Gastroesophageal sphincter (tissue), 4 donors: ENCODE results near the gene SNX9. TPM values are rescaled to one million over a fixed set of nuclear protein-coding genes. Genes with fewer than 3 reads are reported as not detected.

Source experiments
- ATAC-seq: fragments of 150-250 bp; one replicate; pipeline ENCODE4 v1.9.1; 2016; ENCODE audit warnings: mild to moderate bottlenecking, moderate library complexity
- H3K27ac ChIP-seq, 4 donors: fragments of 200-600 bp; sonication (generic) in 3 of 4; 1 replicate in 3 of 4; 2 replicates in 1 of 4; pipeline ENCODE4 v1.5.1; 2016 to 2019
- H3K27me3 ChIP-seq: fragments of 200-600 bp; sonication (generic); one replicate; pipeline ENCODE4 v1.5.1; 2019
- H3K36me3 ChIP-seq, 2 donors: fragments of 200-600 bp; sonication (generic); one replicate each; pipeline ENCODE4 v1.5.1; 2019; ENCODE audit warnings: control low read depth in 1 of 2
- H3K4me1 ChIP-seq, 3 donors: fragments of 200-600 bp; sonication (generic); 1 replicate in 2 of 3; 2 replicates in 1 of 3; pipeline ENCODE4 v1.5.1; 2016 to 2019; ENCODE audit warnings: control low read depth in 2 of 3
- H3K4me3 ChIP-seq, 2 donors: fragments of 200-600 bp; sonication (generic); one replicate each; pipeline ENCODE4 v1.5.1; 2019; ENCODE audit warnings: mild to moderate bottlenecking in 1 of 2, moderate library complexity in 1 of 2
- H3K9me3 ChIP-seq, 3 donors: fragments of 200-600 bp; sonication (generic); one replicate each; pipeline ENCODE4 v1.5.1; 2017 to 2019; ENCODE audit warnings: control low read depth in 2 of 3
- EP300 ChIP-seq: sonication (generic); formaldehyde crosslinking; IDR thresholded peaks from one replicate; pipeline ENCODE4 v1.6.1; 2017; ENCODE audit warnings: antibody characterized with exemption, mild to moderate bottlenecking
- POLR2A ChIP-seq, 2 donors: fragments of 450-650 bp; IDR thresholded peaks; one replicate each; pipeline ENCODE4 v1.6.1; 2017; ENCODE audit warnings: antibody characterized with exemption in 2 of 2, mild to moderate bottlenecking in 2 of 2, moderate library complexity in 1 of 2
- POLR2AphosphoS5 ChIP-seq: sonication (generic); formaldehyde crosslinking; IDR thresholded peaks from one replicate; pipeline ENCODE4 v1.6.1; 2017; ENCODE audit warnings: antibody characterized with exemption
- WGBS, 2 donors: methylation state at CpG; one replicate each; pipeline ENCODE4 v1.1.5; 2018; ENCODE audit warnings: low coverage in 1 of 2; 5-methylcytosine and 5-hydroxymethylcytosine counted together
- total RNA-seq, 4 donors: library from RNA; depleted of rRNA; stranded (reverse); fragments of >200 nt; gene quantifications; one replicate each; pipeline ENCODE4 v1.1.0, GENCODE V29; 2016
- TF ChIP-seq, protein P1 (sequence below), 4 experiments: fragments of 200-600 bp in 2 of 4; fragments of 450-650 bp in 2 of 4; sonication (generic) in 1 of 4; IDR thresholded peaks; one replicate each; pipeline ENCODE4 v1.5.1; 2017 to 2019; ENCODE audit warnings: antibody characterized with exemption in 4 of 4, mild to moderate bottlenecking in 2 of 4, moderate library complexity in 2 of 4

SNX9 gene
- total RNA-seq, 4 donors from 2014 or later, result 68.3 to 101 (median 85.0) TPM

DNA sequence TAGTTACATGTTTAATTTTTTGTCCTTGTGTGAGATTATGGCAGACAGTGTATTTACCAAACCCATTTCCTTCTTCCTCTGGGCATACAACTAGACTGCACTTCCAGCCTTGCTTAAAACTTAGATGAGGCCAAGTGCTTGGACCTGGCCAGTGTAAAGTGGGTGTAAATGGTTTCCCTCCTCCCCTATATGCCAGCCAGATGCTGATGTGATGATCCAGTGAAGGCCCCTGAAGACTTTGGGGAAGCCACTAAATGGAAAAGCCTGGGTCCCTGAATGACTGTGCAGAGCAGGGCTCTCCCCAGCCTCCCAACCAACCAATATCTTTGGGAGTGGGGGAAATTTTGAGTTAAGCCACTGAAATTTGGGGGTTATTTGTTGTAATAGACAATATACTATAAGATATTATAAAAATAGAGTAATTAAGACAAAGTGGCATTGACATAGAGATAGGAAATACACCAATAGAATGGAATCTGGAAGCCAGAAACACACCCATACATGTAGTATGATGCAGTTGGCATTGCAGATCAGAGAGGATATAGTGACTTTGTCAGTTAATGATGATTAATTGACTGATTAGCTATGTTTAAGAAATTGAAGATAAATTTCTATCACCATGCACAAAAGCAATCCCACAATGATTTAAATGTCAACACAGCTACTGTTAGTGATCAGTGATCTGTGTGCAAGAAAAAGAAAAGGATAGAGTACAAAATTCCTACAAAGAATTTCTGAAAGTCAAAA is 10.4 kb upstream of the SNX9 start:
- H3K36me3 ChIP-seq, result no peaks in the 10 kb centered on the region
- H3K27ac ChIP-seq, result peak overlapping the region; percentile 35 to 78 (median 65)
- H3K4me1 ChIP-seq, result peaks cover 7 to 30% (median 14%) of the 10 kb centered on the region in 3 donors
- H3K27me3 ChIP-seq, result no peaks in the 10 kb centered on the region
- H3K4me3 ChIP-seq, result no peak overlapping the region
- peaks cover 0 to 8% (median 0%) of the 10 kb centered on the region in 3 donors for H3K9me3 ChIP-seq
- no peak for ATAC-seq
- TF ChIP-seq, protein P1, sequence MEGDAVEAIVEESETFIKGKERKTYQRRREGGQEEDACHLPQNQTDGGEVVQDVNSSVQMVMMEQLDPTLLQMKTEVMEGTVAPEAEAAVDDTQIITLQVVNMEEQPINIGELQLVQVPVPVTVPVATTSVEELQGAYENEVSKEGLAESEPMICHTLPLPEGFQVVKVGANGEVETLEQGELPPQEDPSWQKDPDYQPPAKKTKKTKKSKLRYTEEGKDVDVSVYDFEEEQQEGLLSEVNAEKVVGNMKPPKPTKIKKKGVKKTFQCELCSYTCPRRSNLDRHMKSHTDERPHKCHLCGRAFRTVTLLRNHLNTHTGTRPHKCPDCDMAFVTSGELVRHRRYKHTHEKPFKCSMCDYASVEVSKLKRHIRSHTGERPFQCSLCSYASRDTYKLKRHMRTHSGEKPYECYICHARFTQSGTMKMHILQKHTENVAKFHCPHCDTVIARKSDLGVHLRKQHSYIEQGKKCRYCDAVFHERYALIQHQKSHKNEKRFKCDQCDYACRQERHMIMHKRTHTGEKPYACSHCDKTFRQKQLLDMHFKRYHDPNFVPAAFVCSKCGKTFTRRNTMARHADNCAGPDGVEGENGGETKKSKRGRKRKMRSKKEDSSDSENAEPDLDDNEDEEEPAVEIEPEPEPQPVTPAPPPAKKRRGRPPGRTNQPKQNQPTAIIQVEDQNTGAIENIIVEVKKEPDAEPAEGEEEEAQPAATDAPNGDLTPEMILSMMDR (IDR thresholded peaks at IDR 0.05), result no peak
- TF ChIP-seq POLR2A (IDR thresholded peaks at IDR 0.05), result no peak
- TF ChIP-seq EP300, result no peak
- TF ChIP-seq POLR2AphosphoS5, result no peak

DNA sequence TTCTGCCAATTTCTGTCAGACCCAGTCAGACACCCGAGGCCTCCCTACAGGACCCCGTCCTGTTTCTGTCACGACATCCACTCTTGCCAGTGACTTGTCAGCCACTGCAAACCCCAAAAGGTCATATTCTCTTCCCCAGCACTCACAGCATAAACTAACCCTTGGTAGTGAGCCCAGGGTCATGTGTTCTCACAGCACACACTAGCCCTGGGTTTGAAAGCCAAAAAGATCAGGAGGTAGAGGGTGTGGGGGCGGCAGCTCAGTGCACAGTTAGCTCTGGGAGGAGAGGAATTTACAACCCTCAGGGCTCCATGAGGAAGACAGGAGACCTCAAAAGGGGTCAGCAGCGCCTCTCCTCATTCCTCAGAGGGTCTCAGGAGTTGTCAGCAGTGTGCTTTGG is 9.9 kb upstream of the SNX9 start:
- WGBS, 2 donors, result 15 to 50% methylated on average over 3 to 4 of the region's 5 CpGs
- Histone ChIP-seq H3K4me3 (no peak overlapping the region), H3K36me3 (no peaks in the 10 kb centered on the region), H3K27me3 (no peaks in the 10 kb centered on the region), H3K9me3 (peaks cover 0 to 5% (median 0%) of the 10 kb centered on the region in 3 donors), H3K4me1 (peaks cover 7 to 30% (median 14%) of the 10 kb centered on the region in 3 donors), H3K27ac (peak overlapping the region; percentile 35 to 78 (median 65))
- TF ChIP-seq, protein P1 (IDR thresholded peaks at IDR 0.05), result no peak
- ATAC-seq, result peak; percentile 61

- TF ChIP-seq POLR2AphosphoS5, result peak; percentile 93
- TF ChIP-seq, protein P1 (IDR thresholded peaks at IDR 0.05), result no peak
- H3K27me3 ChIP-seq, result no peaks in the 10 kb centered on the region
- no peak overlapping the region for H3K4me3 ChIP-seq
- H3K4me1 ChIP-seq, result peaks cover 7 to 30% (median 14%) of the 10 kb centered on the region in 3 donors
- peak overlapping the region; percentile 35 to 78 (median 65) for H3K27ac ChIP-seq
- WGBS, 2 donors, result 28 to 33% methylated on average over 4 of the region's 5 CpGs
- peak; percentile 92 for ATAC-seq
- no peaks in the 10 kb centered on the region for H3K36me3 ChIP-seq
- H3K9me3 ChIP-seq, result no peaks in the 10 kb centered on the region
Observed at GRCh38 chr6:157813750-157814455, 9.1 kb upstream of the SNX9 start.

- WGBS, 2 donors, result 74% methylated on average over 4 of the region's 4 CpGs; no CpG with 5 or more reads in 1 of the 2 donors
- ATAC-seq, result no peak
- Histone ChIP-seq H3K27ac (peak overlapping the region; percentile 27 to 78 (median 54)), H3K27me3 (no peaks in the 10 kb centered on the region), H3K9me3 (no peaks in the 10 kb centered on the region), H3K4me1 (peaks cover 7 to 30% (median 14%) of the 10 kb centered on the region in 3 donors), H3K4me3 (no peak overlapping the region), H3K36me3 (no peaks in the 10 kb centered on the region)
- no peak for TF ChIP-seq POLR2A (IDR thresholded peaks at IDR 0.05)
Observed at GRCh38 chr6:157814883-157815282, 8.2 kb upstream of the SNX9 start.

- Histone ChIP-seq H3K4me3 (no peak overlapping the region), H3K9me3 (no peaks in the 10 kb centered on the region), H3K36me3 (no peaks in the 10 kb centered on the region), H3K27ac (peak overlapping the region in 2 of 4 donors; percentile 95 to 96), H3K27me3 (no peaks in the 10 kb centered on the region), H3K4me1 (peaks cover 0 to 30% (median 11%) of the 10 kb centered on the region in 3 donors)
- ATAC-seq, result no peak
- WGBS, 2 donors, result 57 to 59% methylated on average over 6 of the region's 6 CpGs
- TF ChIP-seq EP300 (no peak), POLR2AphosphoS5 (no peak), POLR2A (IDR thresholded peaks at IDR 0.05) (no peak)
- TF ChIP-seq, protein P1 (IDR thresholded peaks at IDR 0.05), result no peak
Observed at GRCh38 chr6:157821342-157822033, 1.6 kb upstream of the SNX9 start.
